Caco-2 (cell line): ENCODE results near the gene STAU1. TPM values are rescaled to one million over a fixed set of nuclear protein-coding genes. Genes with fewer than 3 reads are reported as not detected.

ENCODE experiments used
- BruUV-seq: library from RNA; stranded (reverse); fragments of 400-500 nt; replicated peaks from 2 replicates; lab custom pipeline; 2021; lab: Mats Ljungman, UMichigan
- CTCF ChIA-PET: fragments of 300-600 bp; sonication (Branson Sonifier 250); formaldehyde crosslinking; loops from one replicate; lab custom pipeline; 2022; ENCODE audit warnings: antibody characterized with exemption; lab: Charles Lee
- POLR2A ChIA-PET: fragments of 300-600 bp; sonication (Branson Sonifier 250); formaldehyde crosslinking; loops from one replicate; lab custom pipeline; 2022; ENCODE audit warnings: antibody characterized with exemption; lab: Charles Lee
- DNase-seq, 2 experiments: peaks; one replicate each; pipeline versions ENCODE4 v3.0.0 to v3.0.0-alpha.2; 2020 to 2022
- H3K27me3 ChIP-seq: replicated peaks from 2 replicates; pipeline ENCODE4 v1.6.0; 2011; ENCODE audit warnings: low read length; ENCODE audit not compliant: control insufficient read depth, insufficient read depth
- H3K36me3 ChIP-seq: 2 replicates; pipeline ENCODE4 v1.5.1; 2011; ENCODE audit warnings: low read length; ENCODE audit not compliant: control insufficient read depth, insufficient read depth
- H3K4me1 ChIP-seq: fragments of 250-450 bp; sonication (Bioruptor Pico); 2 replicates; pipeline ENCODE4 v1.5.1; 2020; ENCODE audit warnings: mild to moderate bottlenecking
- H3K4me3 ChIP-seq: 2 replicates; pipeline ENCODE4 v1.5.1; 2011; ENCODE audit warnings: low read depth, mild to moderate bottlenecking, control low read depth, low read length
- H3K9me3 ChIP-seq: fragments of 250-450 bp; sonication (Bioruptor Pico); 2 replicates; pipeline ENCODE4 v1.5.1; 2020; ENCODE audit warnings: mild to moderate bottlenecking, moderate library complexity
- H3K27ac Mint-ChIP-seq: one replicate; pipeline ENCODE4 v1.8.0; 2022; ENCODE audit warnings: mixed read lengths; ENCODE audit not compliant: unreplicated experiment
- H3K27me3 Mint-ChIP-seq: one replicate; pipeline ENCODE4 v1.8.0; 2022; ENCODE audit warnings: mixed read lengths; ENCODE audit not compliant: insufficient read depth, unreplicated experiment
- H3K36me3 Mint-ChIP-seq: one replicate; pipeline ENCODE4 v1.8.0; 2022; ENCODE audit warnings: mild to moderate bottlenecking, mixed read lengths; ENCODE audit not compliant: insufficient read depth, unreplicated experiment
- H3K4me1 Mint-ChIP-seq: one replicate; pipeline ENCODE4 v1.8.0; 2022; ENCODE audit warnings: low read depth, mixed read lengths; ENCODE audit not compliant: unreplicated experiment
- H3K4me3 Mint-ChIP-seq: one replicate; pipeline ENCODE4 v1.8.0; 2022; ENCODE audit warnings: mild to moderate bottlenecking, moderate library complexity, mixed read lengths; ENCODE audit not compliant: unreplicated experiment
- H3K9me3 Mint-ChIP-seq: one replicate; pipeline ENCODE4 v1.8.0; 2022; ENCODE audit warnings: mixed read lengths; ENCODE audit not compliant: unreplicated experiment
- CTCF ChIP-seq, 2 experiments: fragments of 200-600 bp in 1 of 2; IDR thresholded peaks; 1 replicate in 1 of 2; 2 replicates in 1 of 2; pipeline versions ENCODE4 v1.5.1 to v1.8.0; 2011 to 2022; ENCODE audit warnings: antibody characterized with exemption in 1 of 2, control low read depth in 1 of 2, inconsistent platforms in 1 of 2, low read depth in 1 of 2, low read length in 1 of 2, mild to moderate bottlenecking in 1 of 2, moderate library complexity in 1 of 2; ENCODE audit not compliant: insufficient read depth in 1 of 2, severe bottlenecking in 1 of 2, unreplicated experiment in 1 of 2
- intact Hi-C: fragments of 100-400 bp; cut with micrococcal nuclease; formaldehyde crosslinking; loops from one replicate; pipeline ENCODE4 v1.10.0; 2022; ENCODE audit not compliant: unreplicated experiment
- total RNA-seq: library from RNA; stranded (reverse); gene quantifications from 2 replicates; pipeline ENCODE4 v1.2.3, GENCODE V29; 2022

STAU1 gene
- total RNA-seq, 1 experiment from 2014 or later, result 201 TPM

DNA sequence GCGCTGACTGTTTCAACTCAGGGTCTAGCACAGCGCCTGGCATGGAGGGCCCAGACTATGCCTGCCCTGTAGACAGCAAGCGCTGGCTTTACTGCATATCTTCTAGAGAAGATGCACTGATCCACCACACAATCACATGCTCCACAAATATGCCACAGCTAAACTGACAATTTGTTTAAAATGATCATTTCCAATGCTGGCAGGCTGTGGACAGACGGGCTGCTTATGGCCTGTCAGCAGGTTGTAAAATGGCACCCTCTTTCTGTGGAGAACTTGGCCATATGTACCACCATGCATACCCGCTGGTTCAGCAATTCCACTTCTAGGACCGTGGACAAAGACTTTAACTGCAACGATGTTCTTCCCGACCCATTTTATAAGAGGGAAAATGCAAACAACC, 40.8 kb downstream of the STAU1 start:
- Histone ChIP-seq H3K9me3 (no peaks in the 10 kb centered on the region), H3K36me3 (peaks cover 9% of the 10 kb centered on the region), H3K4me1 (no peaks in the 10 kb centered on the region), H3K4me3 (no peak overlapping the region), H3K27me3 (no peaks in the 10 kb centered on the region)
- no peak for DNase-seq
- Mint-ChIP-seq H3K27me3 (no peaks in the 10 kb centered on the region), H3K9me3 (no peaks in the 10 kb centered on the region), H3K27ac (no peak overlapping the region), H3K4me1 (no peaks in the 10 kb centered on the region), H3K4me3 (no peak overlapping the region), H3K36me3 (peaks cover 91% of the 10 kb centered on the region)
- intact Hi-C loops, result no loop called here
- ChIA-PET CTCF (no interaction called here), POLR2A (no interaction called here)
- no peak for TF ChIP-seq CTCF (IDR thresholded peaks at IDR 0.05; ENCODE audit: insufficient read depth in 1 of 2, low read depth in 1 of 2, low read length in 1 of 2, severe bottlenecking in 1 of 2, unreplicated experiment in 1 of 2)
- BruUV-seq, result no TSS peak

- no peaks in the 10 kb centered on the region for H3K9me3 ChIP-seq
- intact Hi-C loops, result no loop called here
- BruUV-seq, result no TSS peak
- no peaks in the 10 kb centered on the region for H3K27me3 Mint-ChIP-seq
- CTCF ChIA-PET, result no interaction called here
- H3K4me3 ChIP-seq, result no peak overlapping the region
- no peak overlapping the region for H3K27ac Mint-ChIP-seq
- H3K4me1 Mint-ChIP-seq, result no peaks in the 10 kb centered on the region
- H3K4me1 ChIP-seq, result no peaks in the 10 kb centered on the region
- DNase-seq, result no peak
- H3K4me3 Mint-ChIP-seq, result no peak overlapping the region
- H3K27me3 ChIP-seq, result no peaks in the 10 kb centered on the region
- peaks cover 85% of the 10 kb centered on the region for H3K36me3 Mint-ChIP-seq
- peaks cover 9% of the 10 kb centered on the region for H3K36me3 ChIP-seq
- POLR2A ChIA-PET, result no interaction called here
- TF ChIP-seq CTCF (IDR thresholded peaks at IDR 0.05; ENCODE audit: insufficient read depth in 1 of 2, low read depth in 1 of 2, low read length in 1 of 2, severe bottlenecking in 1 of 2, unreplicated experiment in 1 of 2), result no peak
- no peaks in the 10 kb centered on the region for H3K9me3 Mint-ChIP-seq
Measured at GRCh38 chr20:49146442-49147225, 41.5 kb downstream of the STAU1 start.

- Mint-ChIP-seq H3K36me3 (peaks cover 77% of the 10 kb centered on the region), H3K27ac (no peak overlapping the region), H3K27me3 (no peaks in the 10 kb centered on the region), H3K4me1 (no peaks in the 10 kb centered on the region), H3K9me3 (no peaks in the 10 kb centered on the region), H3K4me3 (no peak overlapping the region)
- TF ChIP-seq CTCF (IDR thresholded peaks at IDR 0.05; ENCODE audit: insufficient read depth in 1 of 2, low read depth in 1 of 2, low read length in 1 of 2, severe bottlenecking in 1 of 2, unreplicated experiment in 1 of 2), result no peak
- Histone ChIP-seq H3K36me3 (peaks cover 7% of the 10 kb centered on the region), H3K27me3 (no peaks in the 10 kb centered on the region), H3K9me3 (no peaks in the 10 kb centered on the region), H3K4me1 (0 out of 2 replicates have a peak, but pooled peaks cover 5% of the 10 kb centered on the region), H3K4me3 (no peak overlapping the region)
- CTCF ChIA-PET, result interaction anchor here (0.6 to 1.0 kb wide), 2 partner anchors 27 to 105 kb away, joined by 3 to 5 read pairs; no protein-coding TSS in a partner anchor
- POLR2A ChIA-PET, result interaction anchor here (0.6 kb wide), 1 partner anchor 308 kb away, joined by 3 read pairs; no protein-coding TSS in a partner anchor
- DNase-seq, result no peak
- intact Hi-C loops, result no loop called here
- no TSS peak for BruUV-seq
Measured at GRCh38 chr20:49140834-49141233, 47.3 kb downstream of the STAU1 start.
